ENCODE results near the gene SLC36A3. TPM values are rescaled to one million over a fixed set of nuclear protein-coding genes. Genes with fewer than 3 reads are reported as not detected.

SLC36A3 gene
- total RNA-seq, 1 experiment from 2014 or later = not detected

DNA sequence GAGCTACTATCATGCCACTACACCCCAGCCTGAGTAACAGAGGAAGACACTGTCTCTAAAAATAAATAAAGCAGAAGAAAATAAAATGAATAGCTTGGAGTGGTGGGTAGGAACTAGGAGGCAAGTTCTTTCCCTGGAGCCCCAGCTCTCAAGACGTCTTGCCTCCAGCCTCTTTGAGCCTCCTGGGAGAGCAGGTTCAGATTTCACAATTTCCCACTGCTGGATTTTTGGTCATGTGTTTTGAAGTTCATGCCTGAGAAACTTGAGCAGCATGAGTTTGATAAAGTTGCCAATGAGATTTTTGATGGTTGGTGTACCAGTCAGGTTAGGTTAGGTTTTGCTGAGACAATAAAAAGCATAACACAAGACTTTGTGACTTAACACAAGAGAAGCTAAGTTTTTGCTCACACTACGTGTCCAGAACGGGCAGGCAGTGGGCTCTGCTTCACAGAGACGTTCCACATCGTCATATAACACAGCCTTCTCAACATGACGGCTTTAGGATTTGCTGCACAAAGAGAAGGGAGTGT, 75.6 kb downstream of the SLC36A3 start:
- ATAC-seq (no peak), DNase-seq (ENCODE audit: low spot score) (no peak)
- no peak overlapping the region for H3K4me3 Mint-ChIP-seq
- CTCF ChIA-PET = interaction anchor here (1.0 to 3.3 kb wide), 3 partner anchors 10 to 113 kb away, joined by 4 to 39 read pairs (median 5); no protein-coding TSS in a partner anchor
- H3K4me1 Mint-ChIP-seq = peaks cover 18% of the 10 kb centered on the region
- no peak overlapping the region for H3K27ac Mint-ChIP-seq
- TF ChIP-seq PRRX2 (CRISPR knock-in tag; IDR thresholded peaks at IDR 0.05) (no peak), ZNF121 (CRISPR knock-in tag; IDR thresholded peaks at IDR 0.05) (no peak), JAZF1 (CRISPR knock-in tag; IDR thresholded peaks at IDR 0.05) (no peak), ZNF396 (CRISPR knock-in tag; IDR thresholded peaks at IDR 0.05; ENCODE audit: borderline replicate concordance) (no peak), GRHL2 (CRISPR knock-in tag; IDR thresholded peaks at IDR 0.05; ENCODE audit: insufficient replicate concordance, severe bottlenecking) (no peak), CREM (CRISPR knock-in tag; IDR thresholded peaks at IDR 0.05) (no peak), ZNF317 (CRISPR knock-in tag; IDR thresholded peaks at IDR 0.05; ENCODE audit: borderline replicate concordance, low read depth) (no peak), ZNF232 (CRISPR knock-in tag; IDR thresholded peaks at IDR 0.05) (no peak)
- TF ChIP-seq, protein P1, sequence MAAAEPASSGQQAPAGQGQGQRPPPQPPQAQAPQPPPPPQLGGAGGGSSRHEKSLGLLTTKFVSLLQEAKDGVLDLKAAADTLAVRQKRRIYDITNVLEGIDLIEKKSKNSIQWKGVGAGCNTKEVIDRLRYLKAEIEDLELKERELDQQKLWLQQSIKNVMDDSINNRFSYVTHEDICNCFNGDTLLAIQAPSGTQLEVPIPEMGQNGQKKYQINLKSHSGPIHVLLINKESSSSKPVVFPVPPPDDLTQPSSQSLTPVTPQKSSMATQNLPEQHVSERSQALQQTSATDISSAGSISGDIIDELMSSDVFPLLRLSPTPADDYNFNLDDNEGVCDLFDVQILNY (CRISPR knock-in tag; IDR thresholded peaks at IDR 0.05) = no peak
- TF ChIP-seq, protein P2, sequence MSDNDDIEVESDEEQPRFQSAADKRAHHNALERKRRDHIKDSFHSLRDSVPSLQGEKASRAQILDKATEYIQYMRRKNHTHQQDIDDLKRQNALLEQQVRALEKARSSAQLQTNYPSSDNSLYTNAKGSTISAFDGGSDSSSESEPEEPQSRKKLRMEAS (CRISPR knock-in tag; IDR thresholded peaks at IDR 0.05) = no peak
- TF ChIP-seq, protein P3, sequence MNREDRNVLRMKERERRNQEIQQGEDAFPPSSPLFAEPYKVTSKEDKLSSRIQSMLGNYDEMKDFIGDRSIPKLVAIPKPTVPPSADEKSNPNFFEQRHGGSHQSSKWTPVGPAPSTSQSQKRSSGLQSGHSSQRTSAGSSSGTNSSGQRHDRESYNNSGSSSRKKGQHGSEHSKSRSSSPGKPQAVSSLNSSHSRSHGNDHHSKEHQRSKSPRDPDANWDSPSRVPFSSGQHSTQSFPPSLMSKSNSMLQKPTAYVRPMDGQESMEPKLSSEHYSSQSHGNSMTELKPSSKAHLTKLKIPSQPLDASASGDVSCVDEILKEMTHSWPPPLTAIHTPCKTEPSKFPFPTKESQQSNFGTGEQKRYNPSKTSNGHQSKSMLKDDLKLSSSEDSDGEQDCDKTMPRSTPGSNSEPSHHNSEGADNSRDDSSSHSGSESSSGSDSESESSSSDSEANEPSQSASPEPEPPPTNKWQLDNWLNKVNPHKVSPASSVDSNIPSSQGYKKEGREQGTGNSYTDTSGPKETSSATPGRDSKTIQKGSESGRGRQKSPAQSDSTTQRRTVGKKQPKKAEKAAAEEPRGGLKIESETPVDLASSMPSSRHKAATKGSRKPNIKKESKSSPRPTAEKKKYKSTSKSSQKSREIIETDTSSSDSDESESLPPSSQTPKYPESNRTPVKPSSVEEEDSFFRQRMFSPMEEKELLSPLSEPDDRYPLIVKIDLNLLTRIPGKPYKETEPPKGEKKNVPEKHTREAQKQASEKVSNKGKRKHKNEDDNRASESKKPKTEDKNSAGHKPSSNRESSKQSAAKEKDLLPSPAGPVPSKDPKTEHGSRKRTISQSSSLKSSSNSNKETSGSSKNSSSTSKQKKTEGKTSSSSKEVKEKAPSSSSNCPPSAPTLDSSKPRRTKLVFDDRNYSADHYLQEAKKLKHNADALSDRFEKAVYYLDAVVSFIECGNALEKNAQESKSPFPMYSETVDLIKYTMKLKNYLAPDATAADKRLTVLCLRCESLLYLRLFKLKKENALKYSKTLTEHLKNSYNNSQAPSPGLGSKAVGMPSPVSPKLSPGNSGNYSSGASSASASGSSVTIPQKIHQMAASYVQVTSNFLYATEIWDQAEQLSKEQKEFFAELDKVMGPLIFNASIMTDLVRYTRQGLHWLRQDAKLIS (CRISPR knock-in tag; IDR thresholded peaks at IDR 0.05; ENCODE audit: borderline replicate concordance) = no peak
- TF ChIP-seq, protein P4, sequence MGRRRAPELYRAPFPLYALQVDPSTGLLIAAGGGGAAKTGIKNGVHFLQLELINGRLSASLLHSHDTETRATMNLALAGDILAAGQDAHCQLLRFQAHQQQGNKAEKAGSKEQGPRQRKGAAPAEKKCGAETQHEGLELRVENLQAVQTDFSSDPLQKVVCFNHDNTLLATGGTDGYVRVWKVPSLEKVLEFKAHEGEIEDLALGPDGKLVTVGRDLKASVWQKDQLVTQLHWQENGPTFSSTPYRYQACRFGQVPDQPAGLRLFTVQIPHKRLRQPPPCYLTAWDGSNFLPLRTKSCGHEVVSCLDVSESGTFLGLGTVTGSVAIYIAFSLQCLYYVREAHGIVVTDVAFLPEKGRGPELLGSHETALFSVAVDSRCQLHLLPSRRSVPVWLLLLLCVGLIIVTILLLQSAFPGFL (CRISPR knock-in tag; IDR thresholded peaks at IDR 0.05; ENCODE audit: borderline replicate concordance) = no peak
- TF ChIP-seq, protein P5, sequence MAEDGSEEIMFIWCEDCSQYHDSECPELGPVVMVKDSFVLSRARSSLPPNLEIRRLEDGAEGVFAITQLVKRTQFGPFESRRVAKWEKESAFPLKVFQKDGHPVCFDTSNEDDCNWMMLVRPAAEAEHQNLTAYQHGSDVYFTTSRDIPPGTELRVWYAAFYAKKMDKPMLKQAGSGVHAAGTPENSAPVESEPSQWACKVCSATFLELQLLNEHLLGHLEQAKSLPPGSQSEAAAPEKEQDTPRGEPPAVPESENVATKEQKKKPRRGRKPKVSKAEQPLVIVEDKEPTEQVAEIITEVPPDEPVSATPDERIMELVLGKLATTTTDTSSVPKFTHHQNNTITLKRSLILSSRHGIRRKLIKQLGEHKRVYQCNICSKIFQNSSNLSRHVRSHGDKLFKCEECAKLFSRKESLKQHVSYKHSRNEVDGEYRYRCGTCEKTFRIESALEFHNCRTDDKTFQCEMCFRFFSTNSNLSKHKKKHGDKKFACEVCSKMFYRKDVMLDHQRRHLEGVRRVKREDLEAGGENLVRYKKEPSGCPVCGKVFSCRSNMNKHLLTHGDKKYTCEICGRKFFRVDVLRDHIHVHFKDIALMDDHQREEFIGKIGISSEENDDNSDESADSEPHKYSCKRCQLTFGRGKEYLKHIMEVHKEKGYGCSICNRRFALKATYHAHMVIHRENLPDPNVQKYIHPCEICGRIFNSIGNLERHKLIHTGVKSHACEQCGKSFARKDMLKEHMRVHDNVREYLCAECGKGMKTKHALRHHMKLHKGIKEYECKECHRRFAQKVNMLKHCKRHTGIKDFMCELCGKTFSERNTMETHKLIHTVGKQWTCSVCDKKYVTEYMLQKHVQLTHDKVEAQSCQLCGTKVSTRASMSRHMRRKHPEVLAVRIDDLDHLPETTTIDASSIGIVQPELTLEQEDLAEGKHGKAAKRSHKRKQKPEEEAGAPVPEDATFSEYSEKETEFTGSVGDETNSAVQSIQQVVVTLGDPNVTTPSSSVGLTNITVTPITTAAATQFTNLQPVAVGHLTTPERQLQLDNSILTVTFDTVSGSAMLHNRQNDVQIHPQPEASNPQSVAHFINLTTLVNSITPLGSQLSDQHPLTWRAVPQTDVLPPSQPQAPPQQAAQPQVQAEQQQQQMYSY (CRISPR knock-in tag; IDR thresholded peaks at IDR 0.05) = no peak
- TF ChIP-seq, protein P6, sequence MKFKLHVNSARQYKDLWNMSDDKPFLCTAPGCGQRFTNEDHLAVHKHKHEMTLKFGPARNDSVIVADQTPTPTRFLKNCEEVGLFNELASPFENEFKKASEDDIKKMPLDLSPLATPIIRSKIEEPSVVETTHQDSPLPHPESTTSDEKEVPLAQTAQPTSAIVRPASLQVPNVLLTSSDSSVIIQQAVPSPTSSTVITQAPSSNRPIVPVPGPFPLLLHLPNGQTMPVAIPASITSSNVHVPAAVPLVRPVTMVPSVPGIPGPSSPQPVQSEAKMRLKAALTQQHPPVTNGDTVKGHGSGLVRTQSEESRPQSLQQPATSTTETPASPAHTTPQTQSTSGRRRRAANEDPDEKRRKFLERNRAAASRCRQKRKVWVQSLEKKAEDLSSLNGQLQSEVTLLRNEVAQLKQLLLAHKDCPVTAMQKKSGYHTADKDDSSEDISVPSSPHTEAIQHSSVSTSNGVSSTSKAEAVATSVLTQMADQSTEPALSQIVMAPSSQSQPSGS (CRISPR knock-in tag; IDR thresholded peaks at IDR 0.05; ENCODE audit: borderline replicate concordance, low read depth) = no peak
- H3K27me3 Mint-ChIP-seq (ENCODE audit: low read depth) = no peaks in the 10 kb centered on the region; the same call in 1 of the 2 replicates
- H3K9me3 Mint-ChIP-seq = 0 out of 2 replicates have a peak, but pooled peaks cover 4% of the 10 kb centered on the region
- no peaks in the 10 kb centered on the region for H3K36me3 Mint-ChIP-seq
- POLR2A ChIA-PET = no interaction called here

Other genes starting within 250 kb of the SLC36A3 start
- 41.1 to 48.9 TPM (median 47.0 TPM) in 3 replicates for gene TNIP1, start 222.7 kb downstream of the SLC36A3 start, total RNA-seq (2021)
- 92.8 to 95.4 TPM (median 92.9 TPM) in 3 replicates for gene ANXA6, start 146.0 kb downstream of the SLC36A3 start, total RNA-seq (2021)
- 8.2 to 12.4 TPM (median 8.6 TPM) in 3 replicates for gene CCDC69, start 79.7 kb downstream of the SLC36A3 start, total RNA-seq (2021)
- gene GM2A, start 50.6 kb downstream of the SLC36A3 start, total RNA-seq (2021) = 33.1 to 36.2 TPM (median 33.2 TPM) in 3 replicates
- gene SLC36A2, start 43.8 kb upstream of the SLC36A3 start, total RNA-seq (2021) = not detected in 3 replicates
- gene SLC36A1, start 143.8 kb upstream of the SLC36A3 start, total RNA-seq (2021) = 12.2 to 16.0 TPM (median 13.7 TPM) in 3 replicates

All from WTC11 (cell line).